ENCODE measurements around the gene KCNE3.

KCNE3 gene

DNA sequence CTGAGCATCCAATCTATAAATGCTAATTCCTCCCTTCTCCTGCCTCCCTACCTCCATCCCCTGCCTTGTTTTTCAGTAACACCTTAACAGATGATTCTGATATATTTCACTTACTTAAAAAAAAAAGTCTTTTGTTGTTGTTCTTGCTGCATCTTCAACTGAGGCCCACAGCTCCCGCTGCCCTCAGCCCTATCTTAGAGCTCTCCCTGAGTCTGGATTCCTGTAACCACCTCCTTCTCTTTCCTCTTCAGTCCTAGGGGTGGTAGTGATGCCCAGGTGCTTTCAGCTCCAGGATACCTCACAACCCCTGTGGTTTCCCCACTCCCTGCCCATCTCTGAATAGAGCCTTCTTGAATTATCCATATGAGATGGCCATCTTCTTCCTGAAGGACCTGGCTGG is 3.7 kb upstream of the KCNE3 start:
- no peak for DNase-seq

DNA sequence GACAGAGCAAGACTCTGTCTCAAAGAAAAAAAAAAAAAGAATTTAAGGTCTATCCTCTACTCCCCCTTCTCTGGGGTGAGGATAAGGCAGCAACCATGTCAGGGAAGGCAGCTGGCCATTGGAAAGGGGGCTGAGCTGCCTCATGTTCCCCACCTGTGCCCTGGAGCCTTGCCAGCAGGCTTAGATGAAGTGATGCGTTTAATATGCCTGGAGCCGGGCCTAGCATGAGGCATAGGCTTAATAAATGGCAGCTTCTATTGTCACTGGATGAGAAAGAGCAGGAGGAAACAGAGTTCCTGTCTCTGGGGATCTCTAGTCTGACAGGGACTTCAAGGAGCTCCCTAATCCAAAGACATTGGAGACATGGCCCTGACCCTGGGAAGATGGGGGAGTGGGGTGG is 3.2 kb upstream of the KCNE3 start:
- DNase-seq: peak; percentile 75

DNA sequence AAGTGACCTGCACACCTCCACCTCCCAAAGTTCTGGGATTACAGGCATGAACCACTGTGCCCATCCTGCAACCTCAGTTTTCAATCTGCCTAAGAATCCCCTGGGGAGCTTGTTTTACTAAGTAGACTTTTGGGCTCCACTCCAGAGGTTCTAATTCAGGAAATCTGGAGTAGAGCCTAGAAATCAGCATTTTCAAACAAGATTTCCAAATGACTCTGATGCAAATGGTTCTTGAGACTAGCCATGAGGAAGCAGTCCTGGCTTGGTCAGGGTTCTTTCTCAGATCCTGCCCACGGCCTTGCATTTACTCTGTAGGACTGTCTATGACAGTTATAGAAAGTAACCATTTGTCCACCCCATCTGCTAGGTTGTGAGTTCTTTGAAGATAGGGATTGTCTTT is 1.6 kb upstream of the KCNE3 start:
- no peak for DNase-seq

DNA sequence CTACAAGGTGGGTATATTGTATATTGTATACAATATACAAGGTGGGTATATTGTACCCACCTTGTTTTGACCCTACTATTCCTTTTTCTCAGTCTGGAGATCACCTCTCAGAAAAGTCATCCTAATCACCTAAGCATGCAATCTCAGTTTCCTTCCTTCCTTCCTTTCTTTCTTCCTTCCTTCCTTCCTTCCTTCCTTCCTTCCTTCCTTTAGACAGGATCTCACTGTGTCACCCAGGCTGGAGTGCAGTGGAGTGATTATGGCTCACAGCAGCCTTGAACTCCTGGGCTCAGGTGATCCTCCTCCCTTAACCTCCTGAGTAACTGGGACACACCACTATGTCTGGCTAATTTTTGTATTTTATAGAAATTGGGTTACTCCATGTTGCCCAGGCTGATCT is 1.2 kb upstream of the KCNE3 start:
- no peak for DNase-seq

DNA sequence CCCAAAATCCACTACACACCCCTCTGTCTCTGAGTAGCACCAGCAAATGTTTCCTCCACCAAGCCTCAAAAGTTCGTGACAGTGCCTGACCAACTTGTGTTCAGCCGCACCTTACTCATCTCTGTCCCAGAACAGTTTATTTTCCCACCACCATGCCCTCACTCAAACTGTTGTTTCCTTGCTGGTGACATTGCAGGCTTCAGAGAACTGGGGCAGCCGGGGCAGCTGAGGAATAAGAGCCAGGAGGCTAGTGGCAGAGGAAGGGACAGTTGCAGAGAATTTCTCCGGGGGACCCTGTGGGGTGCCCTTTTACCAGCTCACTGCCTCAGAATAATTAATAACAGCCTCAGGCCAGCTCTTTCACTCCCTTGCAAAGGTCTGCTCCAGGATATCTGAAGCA is 709 bp upstream of the KCNE3 start:
- no peak for DNase-seq

DNA sequence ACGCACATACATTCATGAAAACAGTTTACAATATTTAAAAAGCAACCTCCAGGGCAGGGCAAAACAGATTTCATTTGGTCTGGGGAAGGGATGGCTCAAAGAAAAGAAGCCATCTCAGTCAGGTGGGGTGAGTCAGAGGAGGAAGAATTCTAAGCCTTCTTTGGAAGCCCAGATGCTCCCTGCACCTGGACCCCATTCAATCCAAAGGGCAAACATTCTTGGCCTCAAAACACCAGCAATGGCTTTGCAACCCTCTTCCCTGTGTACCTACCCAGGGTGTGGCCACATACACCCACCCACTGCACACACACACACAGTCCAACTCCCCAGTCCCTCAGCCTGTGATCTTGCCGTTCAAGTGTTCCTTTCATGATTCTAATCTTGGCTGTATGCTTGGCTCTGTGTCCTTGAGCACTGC is 2.0 kb downstream of the KCNE3 start:
- no peak for DNase-seq

DNA sequence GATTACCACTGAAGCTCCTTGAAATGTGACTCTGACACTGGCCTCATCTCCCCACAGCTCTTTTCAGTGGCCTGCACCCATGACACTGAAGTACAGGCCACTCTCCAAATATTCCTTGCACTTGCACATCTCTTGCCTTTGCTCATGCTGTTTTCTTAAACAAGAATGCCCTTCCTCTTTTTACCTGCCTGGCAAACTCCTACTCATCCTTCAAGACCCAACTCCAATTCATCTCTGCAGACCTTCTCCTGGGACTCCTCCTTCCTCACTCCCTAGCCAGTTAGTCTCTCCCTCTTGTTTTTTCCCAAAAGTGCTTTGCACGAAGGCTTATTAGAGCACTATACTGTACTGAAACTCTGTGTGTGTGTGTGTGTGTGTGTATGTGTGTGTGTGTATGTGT is 2.6 kb downstream of the KCNE3 start:
- DNase-seq: no peak

DNA sequence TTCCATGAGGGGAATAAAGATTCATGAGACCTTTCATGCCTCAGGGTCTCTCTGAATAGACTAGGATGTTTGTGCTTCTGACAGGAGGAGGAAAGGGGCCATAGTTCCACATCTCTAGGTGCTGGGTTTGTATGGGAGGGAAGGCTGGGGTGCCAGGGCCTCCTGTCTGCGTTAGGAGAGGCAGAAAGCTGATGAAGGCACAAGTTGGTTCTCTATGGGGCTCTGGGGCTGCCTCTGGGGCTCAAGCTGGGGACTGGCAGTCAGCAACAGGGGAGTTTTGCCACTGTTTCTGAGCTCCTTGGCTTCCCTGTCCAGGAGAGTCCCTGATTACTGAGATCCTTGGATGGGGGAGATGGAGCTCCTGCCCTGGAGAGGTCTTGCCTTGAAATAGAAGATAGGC is 4.1 kb downstream of the KCNE3 start:
- DNase-seq: no peak

DNA sequence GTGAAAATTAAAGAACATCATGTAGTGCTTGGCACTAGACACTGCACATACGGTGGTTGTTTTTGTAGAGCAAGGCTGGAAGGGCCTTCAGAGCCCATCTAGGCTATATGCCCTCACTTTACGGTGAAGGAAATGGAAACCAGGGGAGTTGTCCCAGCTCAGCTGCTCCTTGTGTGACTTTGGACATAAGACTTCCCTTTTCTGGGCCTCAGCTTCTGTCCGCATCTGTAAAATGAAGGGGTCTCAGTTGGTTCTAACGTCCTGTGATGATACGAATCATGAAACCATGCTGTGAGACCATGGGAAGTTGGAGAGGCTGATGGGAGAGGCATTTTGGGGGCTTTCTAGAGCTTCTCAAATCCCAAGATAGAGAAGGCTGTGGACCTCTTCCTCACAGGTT is 4.7 kb downstream of the KCNE3 start:
- no peak for DNase-seq

DNA sequence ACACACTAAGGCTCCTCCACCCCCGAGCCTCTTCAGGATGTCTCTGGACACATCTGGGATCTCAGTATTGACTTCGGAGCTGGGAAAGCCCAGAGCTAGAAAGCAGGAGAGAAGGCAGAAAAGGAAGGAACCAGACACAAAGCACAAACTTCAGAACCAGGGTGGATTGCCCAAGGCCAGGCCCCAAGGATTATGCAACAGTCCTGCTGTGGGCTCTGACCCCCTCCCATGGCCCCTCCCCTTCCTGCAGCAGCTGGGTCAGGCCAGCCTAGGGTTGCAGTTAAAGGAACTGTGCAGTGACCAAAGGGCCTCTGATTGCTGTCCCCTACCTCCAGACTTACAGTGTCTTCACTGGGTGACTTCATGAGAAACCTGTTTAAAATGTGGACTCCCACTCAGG is 5.3 kb downstream of the KCNE3 start:
- DNase-seq: no peak

DNA sequence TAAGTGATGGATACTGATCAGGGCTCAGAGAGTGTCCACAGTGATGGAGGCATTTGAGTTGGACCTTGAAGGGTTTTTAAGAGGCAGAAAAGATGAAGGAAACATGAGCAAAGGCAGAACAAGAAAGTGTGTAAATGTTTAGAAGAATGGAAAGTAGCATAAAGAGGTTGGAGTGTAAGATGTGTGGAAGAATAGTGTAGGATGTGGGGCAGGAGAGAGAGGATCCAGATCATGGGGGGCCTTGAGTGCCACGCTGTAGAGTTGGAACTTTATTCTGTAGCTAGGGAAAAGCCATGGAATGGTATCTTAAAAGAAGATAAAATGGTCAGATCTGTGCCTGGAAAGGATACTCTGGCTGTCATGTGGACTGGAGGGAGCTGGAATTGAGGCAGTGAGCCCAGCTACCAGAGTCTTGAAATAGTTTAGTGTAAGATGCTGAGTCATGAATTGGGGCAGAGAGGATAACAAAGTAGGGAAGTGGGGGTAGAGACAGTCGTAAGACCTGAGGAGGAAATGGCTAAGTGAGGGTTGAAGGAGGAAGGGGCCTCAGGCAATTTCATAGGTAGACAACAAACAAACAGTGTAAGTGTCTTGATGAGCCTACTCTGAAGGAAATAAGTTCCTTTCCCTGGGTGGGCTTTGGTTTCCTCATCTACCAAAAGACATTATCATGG is 6.7 kb downstream of the KCNE3 start:
- no peak for DNase-seq

DNA sequence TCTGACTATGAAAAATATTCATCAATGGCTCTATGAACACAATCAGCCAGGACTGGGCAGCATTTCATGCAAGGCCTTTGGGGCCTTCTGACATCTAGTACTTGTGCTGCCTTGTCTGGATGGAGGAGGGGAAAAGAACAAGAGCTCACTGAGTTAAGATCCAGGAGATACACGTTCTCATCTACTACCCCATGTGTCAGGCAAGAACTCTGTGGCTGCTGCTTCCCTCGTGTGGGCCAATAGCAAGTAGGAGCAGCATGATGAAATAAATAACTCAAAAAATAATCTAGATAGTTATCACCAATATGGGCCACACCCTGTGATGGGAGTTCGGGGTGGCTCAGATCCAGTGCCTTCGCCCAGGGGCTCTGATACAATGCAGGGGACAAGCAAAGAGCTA is 7.3 kb downstream of the KCNE3 start:
- no peak for DNase-seq

DNA sequence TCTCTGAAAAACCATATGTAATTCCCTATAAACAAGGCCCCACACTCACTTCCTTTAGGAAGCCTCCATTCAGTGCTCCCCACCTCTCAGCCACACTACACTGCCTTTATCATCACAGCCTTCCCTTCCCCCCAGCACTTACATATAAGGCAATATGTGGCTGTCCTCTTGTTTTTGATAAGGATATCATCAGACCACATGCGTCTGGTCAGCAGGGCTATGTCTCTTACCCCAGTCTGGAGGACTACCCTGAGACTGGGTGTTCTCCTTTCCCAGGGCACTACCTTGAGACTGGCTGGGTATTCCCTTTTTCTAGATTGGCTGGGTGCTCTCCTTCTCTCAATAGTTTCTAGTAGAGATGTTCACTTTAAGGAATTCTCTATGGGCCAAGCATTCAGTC is 7.8 kb downstream of the KCNE3 start:
- no peak for DNase-seq

DNA sequence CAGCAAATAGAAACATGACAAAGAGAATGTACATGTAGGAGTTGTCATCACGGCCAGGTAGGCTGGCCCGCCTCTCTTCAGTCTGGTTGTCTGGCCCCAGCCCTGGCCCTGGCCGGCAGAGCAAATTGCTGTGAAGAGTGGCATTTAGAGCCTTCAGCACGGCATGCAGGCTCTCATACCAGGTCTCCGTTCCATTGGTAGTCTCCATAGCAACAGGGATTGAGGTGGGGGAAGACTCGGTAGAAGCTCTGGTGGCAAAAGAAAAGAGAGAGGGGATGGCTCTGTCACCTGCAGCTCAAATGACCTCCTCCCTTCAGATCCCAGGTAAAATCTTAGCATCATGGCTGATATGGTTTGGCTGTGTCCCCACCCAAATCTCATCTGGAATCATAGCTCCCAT is 10.0 kb downstream of the KCNE3 start:
- DNase-seq: no peak

DNA sequence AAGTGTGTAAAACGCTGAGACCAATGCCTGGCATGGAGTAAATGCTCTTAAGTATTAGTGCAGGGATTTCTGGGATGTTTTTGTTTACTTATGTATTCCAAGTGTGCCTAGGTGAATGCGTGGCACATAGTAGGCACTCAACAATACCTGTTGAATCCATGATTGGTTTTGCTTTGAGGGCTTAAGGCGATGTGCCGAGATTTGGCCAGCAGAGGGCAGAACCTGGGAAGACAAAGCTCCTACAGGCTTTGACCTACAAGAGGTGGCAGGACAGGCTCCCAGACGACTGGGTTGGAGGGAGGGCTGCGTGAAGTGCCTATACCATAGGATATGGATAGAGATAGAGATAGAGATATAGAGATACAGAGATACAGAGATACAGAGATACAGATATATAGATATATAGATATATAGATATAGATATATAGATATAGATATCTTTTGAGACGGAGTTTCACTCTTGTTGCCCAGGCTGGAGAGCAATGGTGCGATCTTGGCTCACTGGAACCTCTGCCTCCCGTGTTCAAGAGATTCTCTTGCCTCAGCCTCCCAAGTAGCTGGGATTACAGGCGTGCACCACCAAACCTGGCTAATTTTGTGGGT is 13.9 kb downstream of the KCNE3 start:
- DNase-seq: peak; percentile 73

DNA sequence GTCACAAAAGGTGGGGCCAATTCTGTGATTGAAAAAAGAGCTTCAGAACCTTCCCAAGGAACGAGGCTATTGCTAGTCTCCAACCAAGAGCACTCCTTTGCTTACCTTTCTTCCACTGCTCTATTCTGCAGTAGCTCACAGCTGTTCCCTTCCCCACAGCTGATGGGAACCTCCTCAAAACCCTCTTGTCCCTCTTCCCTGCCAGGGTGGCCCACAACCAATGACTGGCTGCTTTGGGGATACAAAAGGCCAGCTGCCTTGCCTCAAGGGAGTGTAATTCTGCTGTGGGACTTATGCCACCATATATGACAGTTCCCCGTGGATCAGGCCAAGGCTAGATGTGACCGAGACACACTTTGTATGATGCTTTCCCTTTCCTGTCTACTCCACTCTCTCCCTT is 15.0 kb downstream of the KCNE3 start:
- DNase-seq: no peak

DNA sequence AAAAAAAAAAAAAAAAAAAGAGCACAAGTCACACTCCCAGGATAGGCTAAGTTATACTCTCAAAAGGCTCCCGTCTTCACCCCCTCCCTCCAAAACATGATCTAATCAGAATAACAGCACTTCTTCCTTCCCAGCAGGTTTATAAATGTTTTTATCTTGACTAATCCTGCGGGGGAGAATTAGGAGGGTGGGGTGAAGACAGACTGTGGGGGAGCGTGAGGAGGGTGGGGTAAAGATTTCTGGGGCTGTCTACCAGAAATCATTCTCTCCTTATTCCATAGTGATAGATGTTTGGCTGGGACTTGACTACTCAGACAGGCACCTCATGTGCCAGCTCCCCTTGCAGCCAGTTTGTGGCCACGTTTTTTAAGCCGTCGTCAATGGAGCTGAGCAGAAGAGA is 17.0 kb downstream of the KCNE3 start:
- no peak for DNase-seq

DNA sequence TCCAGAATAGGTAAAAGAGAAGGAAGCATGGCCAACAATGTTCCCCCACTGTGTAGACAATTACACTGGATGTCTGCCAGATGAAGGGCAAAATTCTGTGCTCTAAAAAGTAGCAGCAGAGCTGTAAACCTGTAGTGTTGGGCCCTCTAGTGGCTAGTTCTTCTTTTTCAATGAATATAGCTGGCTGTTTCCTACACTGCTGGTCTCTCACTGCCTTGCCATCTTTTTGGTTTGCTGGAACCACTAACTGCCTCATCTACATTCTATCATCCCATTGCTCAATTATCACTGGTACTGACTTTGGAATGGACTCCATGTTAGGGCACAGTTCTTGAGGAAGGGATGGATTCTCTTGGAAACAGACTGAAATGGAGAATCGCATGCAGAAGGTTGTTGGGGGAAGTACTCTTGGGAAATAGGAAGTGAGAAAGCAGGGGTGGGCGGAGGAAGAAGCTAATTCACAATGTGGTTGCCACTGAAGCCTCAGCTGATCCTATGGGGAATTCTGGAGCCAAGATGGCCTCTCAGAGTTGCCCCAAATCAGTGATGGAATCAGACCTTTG is 17.9 kb downstream of the KCNE3 start:
- peak; percentile 88 for DNase-seq

DNA sequence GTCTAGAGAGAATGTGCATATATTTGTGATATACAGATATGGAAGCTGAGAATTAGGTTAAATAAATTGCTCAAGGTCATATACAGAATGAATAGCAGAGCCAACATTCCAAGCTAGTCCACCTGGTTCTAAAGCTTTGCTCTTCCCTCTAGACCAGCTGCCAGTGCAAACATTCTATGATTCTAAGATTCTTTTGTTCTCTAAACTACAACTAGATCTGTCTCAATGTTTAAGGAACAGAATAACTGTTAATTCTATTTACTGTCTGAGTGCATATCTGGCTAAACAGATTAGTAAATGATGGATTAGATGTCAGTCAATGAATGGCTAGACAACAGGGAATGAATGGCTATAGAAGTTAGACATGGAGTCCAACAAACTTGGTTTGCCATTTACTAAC is 19.6 kb downstream of the KCNE3 start:
- no peak for DNase-seq

DNA sequence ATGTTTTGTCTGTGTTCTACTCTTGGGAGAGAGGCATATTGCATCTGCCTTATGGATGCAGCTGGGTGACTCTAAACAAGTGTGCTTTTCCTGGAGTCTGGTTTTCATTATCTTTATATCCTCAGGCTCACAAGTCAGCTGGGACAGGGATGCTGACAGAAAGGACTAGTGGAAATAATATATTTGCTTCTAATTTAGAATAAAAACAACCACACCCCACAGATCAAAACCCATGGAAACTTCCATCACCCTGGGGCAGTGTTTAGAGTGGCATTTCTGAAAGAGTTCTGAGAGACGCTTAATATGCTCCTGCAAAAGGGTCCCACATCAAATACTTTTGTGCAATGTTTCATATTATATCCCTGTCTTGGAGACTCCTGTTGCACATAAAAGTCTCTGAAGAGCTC is 20.8 kb downstream of the KCNE3 start:
- no peak for DNase-seq

DNA sequence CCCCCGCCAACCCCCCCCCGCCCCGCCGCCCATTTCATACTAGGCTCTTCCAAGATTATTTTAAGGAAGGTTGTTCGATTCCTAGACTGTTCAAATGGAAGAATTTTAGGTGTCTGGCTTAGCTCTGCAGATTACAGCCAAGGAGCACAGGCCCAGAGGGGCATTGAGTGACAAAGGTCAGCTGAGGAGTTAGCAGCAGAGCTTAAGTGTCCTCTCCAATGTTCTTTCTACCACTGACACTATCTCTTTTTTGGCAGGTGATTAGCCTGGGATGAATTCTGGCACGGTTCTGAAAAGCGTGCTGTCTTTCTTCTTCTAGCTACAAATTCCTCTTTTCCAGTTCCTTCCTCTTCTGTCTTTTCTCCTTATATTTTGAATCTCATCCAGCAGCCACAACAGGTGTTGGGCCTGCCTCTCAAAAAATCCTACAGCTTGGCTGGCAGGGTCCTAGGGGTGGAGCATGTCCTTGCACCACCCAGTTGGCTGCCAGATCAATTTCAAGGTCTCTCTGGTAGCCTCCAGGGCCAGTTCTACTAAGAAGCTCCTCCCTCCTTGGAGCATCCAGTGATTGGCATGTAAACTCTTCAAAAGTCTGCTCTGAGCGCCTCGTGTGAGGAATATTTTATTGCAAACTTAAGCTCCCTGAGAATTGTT is 23.0 kb downstream of the KCNE3 start:
- DNase-seq: peak; percentile 47

DNA sequence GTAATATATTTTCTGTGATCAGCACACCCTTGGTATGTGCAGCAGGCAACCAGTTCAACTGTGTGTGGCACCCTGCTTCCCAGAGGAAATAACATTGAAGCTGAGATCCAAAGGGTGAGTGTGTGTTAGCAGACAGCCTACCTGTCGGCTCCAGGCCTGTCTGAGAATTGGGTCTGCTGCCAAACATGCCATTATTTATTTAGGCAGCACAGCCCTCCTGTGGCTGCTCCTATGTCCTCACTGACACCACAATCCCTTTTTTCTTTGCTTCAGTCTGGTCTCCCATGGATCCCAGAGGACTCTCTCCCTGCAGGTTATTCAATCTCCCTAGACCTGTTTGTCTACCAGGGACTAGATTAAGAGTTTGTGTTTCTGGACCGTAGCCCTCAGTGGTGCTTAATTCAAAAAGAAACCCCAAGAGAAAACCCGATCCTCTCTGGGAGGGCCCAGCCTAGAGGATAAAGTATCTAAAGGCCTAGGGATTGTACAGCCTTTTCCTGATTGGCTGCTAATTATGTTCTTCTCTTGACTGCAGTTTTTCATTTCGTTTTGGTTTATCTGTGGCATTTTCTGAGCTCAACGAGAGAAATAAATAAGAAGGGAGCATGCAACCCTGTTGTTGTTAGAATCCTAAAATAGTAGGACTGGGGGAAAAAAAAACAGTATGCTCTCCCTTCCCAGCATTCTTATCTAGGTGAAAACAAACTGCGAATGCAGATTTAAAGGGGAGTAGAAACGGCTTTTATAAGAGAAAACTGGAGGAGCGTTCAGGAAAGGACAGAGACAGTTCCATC is 24.1 kb downstream of the KCNE3 start:
- DNase-seq: peak; percentile 96

DNA sequence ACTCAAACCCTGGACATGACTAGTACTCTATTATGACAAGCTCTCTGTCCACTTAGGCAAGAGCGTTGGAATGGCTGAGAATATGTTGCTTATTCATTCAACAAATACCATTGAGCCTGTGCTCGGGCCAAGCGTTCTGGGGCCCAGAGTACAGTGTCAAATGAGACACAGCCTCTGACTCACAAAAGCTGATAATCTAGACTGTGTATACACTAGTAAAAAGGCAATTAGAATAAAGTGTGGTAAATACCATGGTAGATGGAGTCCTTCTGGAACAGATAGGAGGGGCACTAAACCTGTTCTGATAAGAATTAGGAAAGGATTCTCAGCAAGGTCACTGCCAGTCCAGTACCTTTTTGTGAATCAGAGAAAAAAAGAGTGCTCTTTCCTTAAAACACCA is 24.7 kb downstream of the KCNE3 start:
- DNase-seq: no peak

DNA sequence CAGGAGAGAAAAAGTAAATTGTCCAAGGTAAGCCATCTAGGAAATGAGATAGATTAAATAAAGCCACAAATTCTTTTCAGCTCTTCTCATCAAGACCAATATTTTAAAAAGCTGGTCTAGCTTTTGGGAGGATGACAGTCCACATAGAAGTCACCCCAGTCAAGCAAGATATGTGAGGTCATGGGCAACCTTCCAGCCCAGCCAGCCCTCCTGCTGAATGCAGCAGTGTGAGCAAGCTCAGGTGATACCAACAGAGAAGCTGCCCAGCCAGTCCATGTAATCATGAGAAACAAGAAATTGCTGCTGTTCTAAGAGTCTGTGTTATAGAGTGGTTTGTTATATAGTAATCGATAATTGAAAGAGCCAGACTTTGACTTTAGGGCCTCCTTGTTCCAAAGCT is 28.7 kb downstream of the KCNE3 start:
- no peak for DNase-seq

Data from NCI-H1092 treated with DMSO at 0.1 percent for 48 hours (cell line).